Testis (tissue), 3 donors: ENCODE data around the gene TMED10. TPM values are rescaled to one million over a fixed set of nuclear protein-coding genes. Genes with fewer than 3 reads are reported as not detected.
A peak's percentile ranks its signal among the peaks of the same experiment; 100 is the strongest.

Source experiments
- DNase-seq: peaks from one replicate; pipeline ENCODE4 v3.0.0-alpha.2; 2019
- H3K27ac ChIP-seq, 2 donors: fragments of 200-600 bp; sonication (generic); one replicate each; pipeline ENCODE4 v1.5.1; 2019
- H3K27me3 ChIP-seq: fragments of 200-600 bp; sonication (generic); one replicate; pipeline ENCODE4 v1.5.1; 2019
- H3K36me3 ChIP-seq: fragments of 200-600 bp; sonication (generic); one replicate; pipeline ENCODE4 v1.5.1; 2017; ENCODE audit warnings: low read depth; ENCODE audit errors: missing control alignments
- H3K4me1 ChIP-seq: fragments of 200-600 bp; sonication (generic); one replicate; pipeline ENCODE4 v1.5.1; 2019
- H3K4me3 ChIP-seq, 2 donors: fragments of 200-600 bp; sonication (generic); one replicate each; pipeline ENCODE4 v1.5.1; 2017 to 2019
- H3K9me3 ChIP-seq: fragments of 200-600 bp; sonication (generic); one replicate; pipeline ENCODE4 v1.5.1; 2017
- POLR2A ChIP-seq: fragments of 450-650 bp; IDR thresholded peaks from one replicate; pipeline ENCODE4 v1.6.1; 2017; ENCODE audit warnings: antibody characterized with exemption, mild to moderate bottlenecking, moderate library complexity
- WGBS, 2 donors: methylation state at CpG; one replicate each; pipeline ENCODE4 v1.1.5; 2018; 5-methylcytosine and 5-hydroxymethylcytosine counted together
- intact Hi-C: fragments of 100-400 bp; cut with DNase I; formaldehyde crosslinking; loops from one replicate; pipeline ENCODE4 v1.15.1; 2023; ENCODE audit warnings: low total_unique reads
- polyA plus RNA-seq: library from polyadenylated mRNA; stranded (reverse); fragments of 350-450 nt; fragmentation: Illumina TruSeq; extraction: RNeasy Lipid Tissue Mini Kit (QIAGEN cat#74804); gene quantifications from one replicate; pipeline ENCODE4 v1.2.3, GENCODE V29; 2014; ENCODE audit warnings: low read depth, low replicate concordance; ENCODE audit not compliant: insufficient read depth
- total RNA-seq, 2 donors: library from RNA; depleted of rRNA; stranded (reverse); fragments of >200 nt; gene quantifications; one replicate each; pipeline ENCODE4 v1.2.3, GENCODE V29; 2016
- TF ChIP-seq, protein P1 (sequence below), 3 experiments: fragments of 450-650 bp in 2 of 3; fragments of 200-600 bp in 1 of 3; sonication (generic) in 1 of 3; IDR thresholded peaks; one replicate each; pipeline ENCODE4 v1.5.1; 2016 to 2019; ENCODE audit warnings: antibody characterized with exemption in 3 of 3, mild to moderate bottlenecking in 2 of 3, moderate library complexity in 1 of 3

The TMED10 gene
- total and polyA plus RNA-seq, 3 donors from 2014 or later = 255 to 417 (median 334) TPM

DNA sequence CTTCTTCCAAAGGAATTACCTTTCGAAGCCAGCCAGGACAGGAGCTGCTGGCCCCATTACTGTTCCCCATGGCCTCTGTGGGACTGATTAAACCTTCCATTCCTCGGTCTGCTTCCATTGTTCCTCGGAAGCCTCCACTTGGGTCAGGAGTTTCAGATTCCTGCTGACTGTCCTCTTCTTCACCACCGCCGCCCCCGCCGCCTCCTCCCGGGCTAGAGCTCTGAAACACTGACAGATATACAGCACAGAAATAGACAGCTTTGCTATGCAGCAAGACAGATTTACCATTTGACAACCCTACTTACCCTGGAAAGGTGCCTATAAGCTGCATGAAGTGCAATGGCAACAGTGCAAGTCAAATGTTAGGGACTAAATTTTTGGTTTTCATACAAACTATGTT is 85.2 kb downstream of the TMED10 start:
- TF ChIP-seq, protein P1, sequence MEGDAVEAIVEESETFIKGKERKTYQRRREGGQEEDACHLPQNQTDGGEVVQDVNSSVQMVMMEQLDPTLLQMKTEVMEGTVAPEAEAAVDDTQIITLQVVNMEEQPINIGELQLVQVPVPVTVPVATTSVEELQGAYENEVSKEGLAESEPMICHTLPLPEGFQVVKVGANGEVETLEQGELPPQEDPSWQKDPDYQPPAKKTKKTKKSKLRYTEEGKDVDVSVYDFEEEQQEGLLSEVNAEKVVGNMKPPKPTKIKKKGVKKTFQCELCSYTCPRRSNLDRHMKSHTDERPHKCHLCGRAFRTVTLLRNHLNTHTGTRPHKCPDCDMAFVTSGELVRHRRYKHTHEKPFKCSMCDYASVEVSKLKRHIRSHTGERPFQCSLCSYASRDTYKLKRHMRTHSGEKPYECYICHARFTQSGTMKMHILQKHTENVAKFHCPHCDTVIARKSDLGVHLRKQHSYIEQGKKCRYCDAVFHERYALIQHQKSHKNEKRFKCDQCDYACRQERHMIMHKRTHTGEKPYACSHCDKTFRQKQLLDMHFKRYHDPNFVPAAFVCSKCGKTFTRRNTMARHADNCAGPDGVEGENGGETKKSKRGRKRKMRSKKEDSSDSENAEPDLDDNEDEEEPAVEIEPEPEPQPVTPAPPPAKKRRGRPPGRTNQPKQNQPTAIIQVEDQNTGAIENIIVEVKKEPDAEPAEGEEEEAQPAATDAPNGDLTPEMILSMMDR (IDR thresholded peaks at IDR 0.05) = no peak
- TF ChIP-seq POLR2A = no peak
- intact Hi-C loops = no loop called here
- no peak for DNase-seq
- H3K9me3 ChIP-seq = no peaks in the 10 kb centered on the region
- H3K27ac ChIP-seq = no peak overlapping the region
- no peak overlapping the region for H3K4me3 ChIP-seq
- no peaks in the 10 kb centered on the region for H3K4me1 ChIP-seq
- WGBS, 2 donors = 83 to 88% methylated on average over 8 of the region's 8 CpGs
- no peaks in the 10 kb centered on the region for H3K27me3 ChIP-seq
- no peaks in the 10 kb centered on the region for H3K36me3 ChIP-seq

DNA sequence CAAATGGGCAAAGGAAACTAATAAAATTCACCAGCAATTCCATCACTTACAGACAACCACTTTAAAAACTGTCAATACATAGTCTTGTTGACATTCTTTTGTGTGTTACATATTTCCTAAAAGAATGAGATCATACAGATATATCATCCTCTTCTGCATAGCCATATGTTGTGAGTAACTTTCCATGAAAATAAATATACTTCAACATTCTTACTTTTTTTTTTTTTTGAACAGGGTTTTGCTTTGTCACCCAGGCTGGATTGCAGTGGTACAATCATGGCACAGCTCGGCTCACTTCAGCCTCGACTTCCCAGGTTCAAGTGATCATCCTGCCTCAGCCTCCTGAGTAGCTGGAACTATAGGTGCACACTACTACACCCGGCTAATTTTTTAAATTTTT is 86.1 kb downstream of the TMED10 start:
- TF ChIP-seq, protein P1 (IDR thresholded peaks at IDR 0.05) = no peak
- TF ChIP-seq POLR2A = no peak
- Histone ChIP-seq H3K4me1 (no peaks in the 10 kb centered on the region), H3K27me3 (no peaks in the 10 kb centered on the region), H3K27ac (no peak overlapping the region), H3K36me3 (no peaks in the 10 kb centered on the region), H3K4me3 (no peak overlapping the region), H3K9me3 (no peaks in the 10 kb centered on the region)
- WGBS, 2 donors = 87 to 89% methylated on average over 3 of the region's 3 CpGs
- intact Hi-C loops = no loop called here
- no peak for DNase-seq

DNA sequence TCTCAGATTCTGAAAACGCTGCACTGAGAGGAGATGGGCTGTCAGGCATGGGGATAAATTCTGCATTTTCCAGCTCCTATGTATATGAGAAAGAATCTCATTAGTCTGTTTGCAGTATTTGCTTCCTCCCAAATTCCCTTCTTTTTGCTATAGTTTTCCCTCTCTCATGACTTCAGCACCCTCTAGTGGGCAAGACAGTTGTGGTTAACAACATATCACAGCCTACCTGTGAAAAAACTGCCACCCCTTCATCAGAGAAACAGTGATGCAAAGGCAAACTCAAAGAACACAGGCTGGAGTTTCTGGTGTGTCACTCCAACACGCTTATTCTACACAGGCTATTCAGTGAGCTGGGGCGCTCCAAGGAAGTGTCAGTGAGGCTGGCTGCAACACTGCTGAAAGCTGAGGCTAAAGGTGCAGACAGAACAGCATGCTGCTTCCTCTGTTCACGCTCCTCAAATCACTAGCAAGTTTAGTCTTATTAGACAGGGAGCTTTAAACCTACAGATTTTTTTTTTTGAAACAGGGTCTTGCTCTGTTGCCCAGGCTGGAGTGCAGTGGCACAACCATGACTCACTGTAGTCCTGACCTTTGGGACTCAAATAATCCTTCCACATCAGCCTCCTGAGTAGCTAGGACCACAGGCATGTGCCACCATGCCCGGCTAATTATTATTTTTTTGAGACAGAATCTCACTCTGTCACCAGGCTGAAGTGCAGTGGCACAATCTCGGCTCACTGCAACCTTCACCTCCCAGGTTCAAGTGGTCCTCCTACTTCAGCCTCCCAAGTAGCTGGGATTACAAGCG is 87.6 kb downstream of the TMED10 start:
- intact Hi-C loops = loop anchor here (10.0 kb wide), 1 partner anchor 174 kb away; no protein-coding TSS in a partner anchor
- Histone ChIP-seq H3K4me1 (no peaks in the 10 kb centered on the region), H3K36me3 (no peaks in the 10 kb centered on the region), H3K27ac (no peak overlapping the region), H3K9me3 (no peaks in the 10 kb centered on the region), H3K27me3 (no peaks in the 10 kb centered on the region), H3K4me3 (no peak overlapping the region)
- WGBS, 2 donors = 69 to 74% methylated on average over 7 of the region's 7 CpGs
- TF ChIP-seq, protein P1 (IDR thresholded peaks at IDR 0.05) = peak; percentile 44 to 71 (median 62)
- TF ChIP-seq POLR2A = no peak
- peak; percentile 64 for DNase-seq

DNA sequence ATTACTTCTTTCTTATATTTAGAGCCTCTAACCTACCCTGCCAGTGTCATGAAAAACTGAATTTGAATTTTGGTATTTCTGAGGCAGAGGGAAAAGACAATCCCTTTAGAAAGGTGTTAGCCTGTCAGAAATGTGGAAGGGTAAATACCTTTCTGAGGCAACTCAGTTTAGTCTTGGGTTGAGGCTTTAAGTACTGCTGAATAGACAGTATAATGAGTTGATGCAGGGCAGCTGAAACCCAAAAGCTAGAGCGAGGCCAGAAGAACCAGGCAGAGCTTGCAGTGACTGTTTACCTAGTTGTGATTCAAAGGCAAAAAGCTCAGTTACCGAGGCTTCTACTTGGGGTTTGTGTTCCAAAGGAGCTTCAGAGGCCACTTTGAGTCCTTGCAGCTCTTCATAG is 88.3 kb downstream of the TMED10 start:
- 83 to 92% methylated on average over 2 of the region's 2 CpGs for WGBS, 2 donors
- no peak overlapping the region for H3K4me3 ChIP-seq
- no peaks in the 10 kb centered on the region for H3K4me1 ChIP-seq
- no peaks in the 10 kb centered on the region for H3K36me3 ChIP-seq
- no peaks in the 10 kb centered on the region for H3K9me3 ChIP-seq
- H3K27ac ChIP-seq = no peak overlapping the region
- no peak for TF ChIP-seq POLR2A
- TF ChIP-seq, protein P1 (IDR thresholded peaks at IDR 0.05) = no peak
- no peaks in the 10 kb centered on the region for H3K27me3 ChIP-seq
- no peak for DNase-seq
- intact Hi-C loops = loop anchor here (10.0 kb wide), 1 partner anchor 173 kb away; no protein-coding TSS in a partner anchor
